Measurements from ENCODE around the gene ENDOV.
"Not testable (repeated sequence)": the region's sequence is repeated elsewhere in the genome, so short reads cannot be mapped to it uniquely, and the experiment has no call there.

ENDOV gene

DNA sequence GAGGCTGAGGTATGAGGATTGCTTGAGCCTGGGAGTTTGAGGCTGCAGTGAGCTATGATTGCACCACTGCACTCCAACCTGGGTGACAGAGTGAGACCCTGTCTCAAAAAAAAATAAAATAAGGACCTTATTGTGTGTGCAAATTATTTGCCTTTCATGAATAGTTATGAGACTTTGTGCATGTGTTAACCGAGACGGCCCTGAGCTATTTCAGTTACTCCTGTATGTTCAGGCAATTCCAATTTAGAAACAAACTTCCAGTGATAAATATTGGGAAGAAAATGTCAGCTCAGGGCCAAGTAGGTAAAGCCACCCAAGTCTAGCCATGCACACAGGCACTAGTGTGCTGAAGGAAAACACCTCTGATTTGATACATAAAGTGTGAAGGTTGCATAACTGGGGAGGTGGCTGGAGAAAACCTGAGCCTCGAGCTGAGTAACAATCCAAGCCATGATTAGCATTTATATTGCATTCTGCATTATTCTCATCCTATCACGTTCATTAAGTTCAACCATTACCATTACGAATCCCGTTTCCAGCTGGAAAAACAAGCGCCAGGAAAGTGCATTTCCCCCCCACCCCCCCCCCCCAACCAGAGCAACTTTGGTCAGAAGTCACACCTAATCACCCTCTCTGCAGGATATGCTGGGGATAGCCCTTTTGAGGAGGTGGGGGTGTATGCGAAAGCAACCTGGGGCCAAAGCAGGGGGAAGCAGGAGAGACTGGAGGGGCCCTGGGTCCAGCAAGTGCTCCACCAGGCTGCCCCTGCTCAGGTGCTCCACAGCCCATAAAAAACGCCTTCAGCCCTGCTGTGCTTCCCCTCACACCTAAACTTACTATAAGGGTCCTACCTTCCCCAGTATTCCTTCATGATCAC, 18.6 kb upstream of the ENDOV start:
- Histone ChIP-seq H3K36me3 (replicated peaks; ENCODE audit: low read depth, low read length) (peaks cover 45% of the 10 kb centered on the region), H3K4me2 (ENCODE audit: low read length) (peak overlapping the region; percentile 61), H2AFZ (ENCODE audit: low read depth, low read length) (no peak overlapping the region), H3K79me2 (ENCODE audit: low read length) (no peaks in the 10 kb centered on the region; the same call in 1 of the 2 replicates), H3K9me3 (ENCODE audit: insufficient read depth, low read length) (no peaks in the 10 kb centered on the region), H3K4me3 (ENCODE audit: low read length) (peak overlapping the region; percentile 71; the same call in 1 of the 2 replicates), H3K4me1 (ENCODE audit: low read length) (peaks cover 28% of the 10 kb centered on the region), H3K27ac (ENCODE audit: low read length) (peak overlapping the region; percentile 88), H3K9ac (ENCODE audit: low read length) (peak overlapping the region; percentile 55; the same call in 1 of the 2 replicates), H3K27me3 (ENCODE audit: low read depth, low read length) (no peaks in the 10 kb centered on the region), H4K20me1 (ENCODE audit: insufficient read depth, low read length) (peaks cover 7% of the 10 kb centered on the region; the same call in 1 of the 2 replicates)
- no peak for TF ChIP-seq EZH2phosphoT487 (IDR thresholded peaks at IDR 0.05; ENCODE audit: low read depth)
- no peak for TF ChIP-seq CTCF (IDR thresholded peaks at IDR 0.05; ENCODE audit: low read depth, low read length)

GRCh38 chr17:80397034-80397387, 18.0 kb upstream of the ENDOV start:
- peaks cover 28% of the 10 kb centered on the region for H3K4me1 ChIP-seq (ENCODE audit: low read length)
- peak overlapping the region; percentile 55; the same call in 1 of the 2 replicates for H3K9ac ChIP-seq (ENCODE audit: low read length)
- no peaks in the 10 kb centered on the region for H3K9me3 ChIP-seq (ENCODE audit: insufficient read depth, low read length)
- peaks cover 41% of the 10 kb centered on the region for H3K36me3 ChIP-seq (replicated peaks; ENCODE audit: low read depth, low read length)
- peak overlapping the region; percentile 71; the same call in 1 of the 2 replicates for H3K4me3 ChIP-seq (ENCODE audit: low read length)
- TF ChIP-seq EZH2phosphoT487 (IDR thresholded peaks at IDR 0.05; ENCODE audit: low read depth), result no peak
- TF ChIP-seq CTCF (IDR thresholded peaks at IDR 0.05; ENCODE audit: low read depth, low read length), result no peak
- no peaks in the 10 kb centered on the region for H3K27me3 ChIP-seq (ENCODE audit: low read depth, low read length)
- H3K79me2 ChIP-seq (ENCODE audit: low read length), result no peaks in the 10 kb centered on the region; the same call in 1 of the 2 replicates
- H2AFZ ChIP-seq (ENCODE audit: low read depth, low read length), result no peak overlapping the region
- H4K20me1 ChIP-seq (ENCODE audit: insufficient read depth, low read length), result peaks cover 7% of the 10 kb centered on the region; the same call in 1 of the 2 replicates
- peak overlapping the region; percentile 61 for H3K4me2 ChIP-seq (ENCODE audit: low read length)
- peak overlapping the region; percentile 88 for H3K27ac ChIP-seq (ENCODE audit: low read length)

DNA sequence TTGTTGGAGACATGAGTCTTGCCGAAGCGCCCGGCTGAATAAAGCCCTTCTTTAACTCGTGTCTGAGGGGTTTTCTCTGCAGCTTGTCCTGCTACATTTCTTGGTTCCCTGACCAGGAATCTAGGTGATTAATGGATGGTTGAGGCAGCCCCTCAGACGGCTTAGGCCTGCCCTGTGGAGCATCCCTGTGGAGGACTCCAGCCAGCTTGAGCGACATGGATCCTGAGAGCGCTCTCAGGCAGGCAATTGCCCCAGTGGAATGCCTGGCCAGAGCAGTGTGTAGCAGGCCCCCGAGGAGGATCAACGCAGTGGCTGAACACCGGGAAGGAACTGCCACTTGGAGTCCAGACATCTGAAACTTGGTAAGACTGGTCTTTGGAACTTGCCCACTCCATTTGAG, 17.3 kb upstream of the ENDOV start:
- H3K27ac ChIP-seq (ENCODE audit: low read length), result peak overlapping the region; percentile 88
- H3K4me2 ChIP-seq (ENCODE audit: low read length), result peak overlapping the region; percentile 61
- H4K20me1 ChIP-seq (ENCODE audit: insufficient read depth, low read length), result peaks cover 3% of the 10 kb centered on the region; the same call in 1 of the 2 replicates
- H3K4me3 ChIP-seq (ENCODE audit: low read length), result peak overlapping the region; percentile 71
- H3K79me2 ChIP-seq (ENCODE audit: low read length), result no peaks in the 10 kb centered on the region; the same call in 1 of the 2 replicates
- peak overlapping the region; percentile 55; the same call in 1 of the 2 replicates for H3K9ac ChIP-seq (ENCODE audit: low read length)
- no peak for TF ChIP-seq CTCF (IDR thresholded peaks at IDR 0.05; ENCODE audit: low read depth, low read length)
- no peak for TF ChIP-seq EZH2phosphoT487 (IDR thresholded peaks at IDR 0.05; ENCODE audit: low read depth)
- no peak overlapping the region for H2AFZ ChIP-seq (ENCODE audit: low read depth, low read length)
- no peaks in the 10 kb centered on the region for H3K27me3 ChIP-seq (ENCODE audit: low read depth, low read length)
- H3K9me3 ChIP-seq (ENCODE audit: insufficient read depth, low read length), result no peaks in the 10 kb centered on the region
- peaks cover 36% of the 10 kb centered on the region for H3K36me3 ChIP-seq (replicated peaks; ENCODE audit: low read depth, low read length)
- H3K4me1 ChIP-seq (ENCODE audit: low read length), result peaks cover 28% of the 10 kb centered on the region

- not testable (repeated sequence) for H4K20me1 ChIP-seq (ENCODE audit: insufficient read depth, low read length); H3K27me3 ChIP-seq (ENCODE audit: low read depth, low read length); H2AFZ ChIP-seq (ENCODE audit: low read depth, low read length); H3K9me3 ChIP-seq (ENCODE audit: insufficient read depth, low read length); H3K79me2 ChIP-seq (ENCODE audit: low read length); H3K9ac ChIP-seq (ENCODE audit: low read length); H3K4me2 ChIP-seq (ENCODE audit: low read length); H3K4me3 ChIP-seq (ENCODE audit: low read length); H3K36me3 ChIP-seq (replicated peaks; ENCODE audit: low read depth, low read length); H3K27ac ChIP-seq (ENCODE audit: low read length)
- H3K4me1 ChIP-seq (ENCODE audit: low read length), result peaks cover 21% of the 10 kb centered on the region
Measured at GRCh38 chr17:80401086-80401485, 13.9 kb upstream of the ENDOV start.

DNA sequence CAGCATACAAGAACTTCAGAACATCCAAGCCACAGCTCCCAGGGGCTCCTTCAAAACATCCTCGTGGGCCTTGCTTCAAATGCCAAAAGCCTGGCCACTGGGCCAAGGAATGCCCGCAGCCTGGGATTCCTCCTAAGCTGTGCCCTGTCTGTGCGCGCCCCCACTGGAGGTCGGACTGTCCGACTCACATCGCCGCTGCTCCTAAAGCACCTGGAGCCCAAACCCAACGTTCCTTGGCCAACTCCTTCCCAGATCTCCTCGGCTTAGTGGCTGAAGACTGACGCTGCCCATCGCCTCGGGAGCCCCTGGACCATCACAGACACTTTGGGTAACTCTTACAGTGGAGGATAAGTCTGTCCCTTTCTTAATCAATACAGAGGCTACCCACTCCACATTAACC, 12.9 kb upstream of the ENDOV start:
- H3K4me3 ChIP-seq (ENCODE audit: low read length); H2AFZ ChIP-seq (ENCODE audit: low read depth, low read length); H4K20me1 ChIP-seq (ENCODE audit: insufficient read depth, low read length); H3K27ac ChIP-seq (ENCODE audit: low read length); H3K9ac ChIP-seq (ENCODE audit: low read length); H3K79me2 ChIP-seq (ENCODE audit: low read length); H3K27me3 ChIP-seq (ENCODE audit: low read depth, low read length); H3K36me3 ChIP-seq (replicated peaks; ENCODE audit: low read depth, low read length); H3K4me2 ChIP-seq (ENCODE audit: low read length); H3K9me3 ChIP-seq (ENCODE audit: insufficient read depth, low read length): not testable (repeated sequence)
- H3K4me1 ChIP-seq (ENCODE audit: low read length), result peaks cover 11% of the 10 kb centered on the region

Measured in OCI-LY3 (cell line).